Amygdala (tissue), 56 donors: ENCODE measurements around the gene CERS6.
"Not testable (repeated sequence)": the region's sequence is repeated elsewhere in the genome, so short reads cannot be mapped to it uniquely, and the experiment has no call there.

ENCODE experiments used
- DNase-seq, 56 donors: peaks; one replicate each; lab custom pipeline; 2025; lab: John Stamatoyannopoulos, UW

CERS6 gene

GRCh38 chr2:168657378-168657777, 201.3 kb downstream of the CERS6 start:
- DNase-seq = not testable (repeated sequence)

- no peak for DNase-seq
These were observed 202.6 kb downstream of the CERS6 start for GRCh38 chr2:168658706-168659105.

- no peak for DNase-seq
These were observed 205.1 kb downstream of the CERS6 start for GRCh38 chr2:168660870-168661862.

GRCh38 chr2:168661863-168662256, 205.8 kb downstream of the CERS6 start:
- DNase-seq = no peak

GRCh38 chr2:168662651-168663208, 206.7 kb downstream of the CERS6 start:
- no peak for DNase-seq

- no peak for DNase-seq
These were observed 207.9 kb downstream of the CERS6 start for GRCh38 chr2:168663993-168664392.

GRCh38 chr2:168664715-168665114, 208.6 kb downstream of the CERS6 start:
- not testable (repeated sequence) for DNase-seq

GRCh38 chr2:168666339-168666738, 210.3 kb downstream of the CERS6 start:
- no peak for DNase-seq

- DNase-seq = no peak
These were observed 211.1 kb downstream of the CERS6 start for GRCh38 chr2:168667156-168667555.

- DNase-seq = no peak
These were observed 213.1 kb downstream of the CERS6 start for GRCh38 chr2:168669151-168669550.

GRCh38 chr2:168670478-168670877, 214.4 kb downstream of the CERS6 start:
- no peak for DNase-seq

- DNase-seq = no peak
These were observed 215.9 kb downstream of the CERS6 start for GRCh38 chr2:168671932-168672331.

- DNase-seq = no peak
These were observed 217.5 kb downstream of the CERS6 start for GRCh38 chr2:168673265-168674189.

GRCh38 chr2:168678153-168678853, 222.2 kb downstream of the CERS6 start:
- no peak for DNase-seq

GRCh38 chr2:168679081-168679480, 223.0 kb downstream of the CERS6 start:
- no peak for DNase-seq

GRCh38 chr2:168679741-168680310, 223.8 kb downstream of the CERS6 start:
- DNase-seq = no peak

- DNase-seq = no peak
These were observed 227.9 kb downstream of the CERS6 start for GRCh38 chr2:168683996-168684395.

- no peak for DNase-seq
These were observed 229.0 kb downstream of the CERS6 start for GRCh38 chr2:168684921-168685599.
